Endometrial microvascular endothelial cells (primary cell): ENCODE results near the gene ATMIN. TPM values are rescaled to one million over a fixed set of nuclear protein-coding genes. Genes with fewer than 3 reads are reported as not detected.

Experiments used
- in situ Hi-C: cut with HindIII; loops from 2 replicates; pipeline ENCODE4 v1.10.0; 2017; ENCODE audit warnings: low sequenced_read_pairs, low pct_unique_long_range_greater_than_20kb; ENCODE audit errors: inconsistent ontology term
- total RNA-seq: library from RNA; depleted of rRNA; stranded (reverse); fragments of >200 nt; gene quantifications from one replicate; pipeline ENCODE4 v1.2.3, GENCODE V29; 2015; ENCODE audit errors: inconsistent ontology term

ATMIN gene
- total RNA-seq, 1 donor from 2014 or later, result 26.9 TPM

DNA sequence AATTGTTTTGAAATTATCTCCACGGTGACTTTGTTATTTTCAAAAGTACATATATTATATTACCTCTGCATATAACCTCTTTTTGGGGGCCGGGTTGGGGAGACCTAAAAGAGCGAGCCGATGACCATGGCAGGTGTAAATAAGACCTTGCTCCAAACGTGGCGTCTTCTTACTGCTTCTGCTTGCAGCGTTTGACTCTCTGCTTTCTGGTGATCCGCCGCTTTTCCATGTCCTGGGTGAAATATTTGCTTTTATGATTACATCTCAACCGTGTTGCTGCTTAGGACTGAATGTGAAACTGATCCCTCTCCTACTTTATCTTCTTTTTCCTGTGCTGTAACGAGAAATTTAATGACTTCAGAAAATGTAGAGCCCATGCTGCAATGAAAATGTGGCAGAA lies 18.1 kb downstream of the ATMIN start:
- in situ Hi-C loops, result no loop called here

GRCh38 chr16:81060576-81061306 lies 25.1 kb downstream of the ATMIN start:
- in situ Hi-C loops, result no loop called here

GRCh38 chr16:81061307-81061640 lies 25.6 kb downstream of the ATMIN start:
- in situ Hi-C loops, result no loop called here

DNA sequence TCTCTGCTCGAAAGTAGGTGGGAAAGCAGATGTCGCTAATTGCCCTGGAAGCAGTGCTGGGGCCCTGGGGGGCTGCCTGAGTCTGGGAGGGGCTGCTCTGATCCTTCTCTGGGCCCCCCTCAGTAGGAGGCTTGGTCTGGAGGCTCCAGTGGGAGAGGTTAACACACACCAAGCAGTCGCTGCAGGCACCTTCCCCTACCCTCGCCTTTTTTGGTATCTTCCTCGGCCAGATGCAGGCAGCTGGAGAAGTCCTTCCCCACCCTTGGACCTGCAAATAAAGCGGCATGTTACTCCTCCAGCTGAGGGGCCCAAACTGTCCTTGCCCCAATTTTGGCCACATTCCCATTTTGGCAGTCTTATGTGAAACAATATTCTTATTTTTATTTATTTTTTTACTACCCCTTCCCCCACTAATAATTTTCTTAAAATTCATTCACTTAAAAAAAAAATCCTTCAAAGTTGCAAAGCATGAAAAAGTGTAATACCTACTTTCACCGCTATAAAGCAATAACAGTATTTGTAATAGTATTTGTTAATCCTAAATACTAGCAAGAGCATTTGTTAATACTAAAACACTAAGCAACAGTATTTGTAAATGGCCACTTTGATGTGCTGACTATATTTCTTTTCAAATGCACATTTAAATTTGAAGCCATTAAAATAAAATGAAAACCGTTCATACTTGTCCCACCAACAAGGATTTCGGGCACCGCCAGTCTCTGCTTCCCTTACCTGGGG lies 26.4 kb downstream of the ATMIN start:
- in situ Hi-C loops, result no loop called here

DNA sequence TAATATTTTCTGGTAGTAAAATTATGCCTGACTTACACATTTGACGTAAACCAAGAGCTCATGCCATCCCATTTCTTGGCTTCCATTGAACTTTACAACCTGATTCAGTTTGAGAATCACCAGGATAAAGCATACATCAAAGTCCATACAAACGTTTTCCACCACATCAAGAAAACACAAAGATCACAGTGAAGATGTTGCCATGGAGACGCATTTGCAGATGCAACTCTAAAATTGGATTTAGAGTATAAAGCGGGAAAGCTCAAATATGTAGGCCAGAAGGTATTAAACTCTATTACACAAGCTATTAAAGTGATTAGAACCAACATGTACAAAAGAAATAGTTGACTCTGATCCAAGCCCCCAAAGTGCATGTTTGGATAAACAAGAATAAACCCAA lies 31.0 kb downstream of the ATMIN start:
- in situ Hi-C loops, result no loop called here

- in situ Hi-C loops, result no loop called here
Measured at GRCh38 chr16:81067166-81067565, 31.5 kb downstream of the ATMIN start.

DNA sequence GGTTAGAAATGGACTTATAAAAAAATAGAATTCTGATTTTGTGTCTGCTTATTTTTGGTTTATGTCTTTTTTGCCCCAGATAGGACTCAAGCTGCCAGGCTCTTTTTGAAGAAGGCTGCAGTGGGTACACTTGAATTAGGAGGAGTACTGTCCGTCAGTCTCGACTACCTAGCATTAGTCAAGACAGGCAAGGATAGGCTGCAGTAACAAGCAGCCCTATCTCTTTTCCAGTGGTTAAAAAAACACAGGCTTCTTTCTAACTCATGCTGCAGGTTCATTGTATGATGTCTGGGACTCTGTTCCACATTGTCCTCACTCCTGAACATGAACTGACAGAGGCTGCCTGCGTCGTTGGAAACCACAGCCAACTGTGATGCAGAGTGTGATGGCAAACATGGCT lies 33.4 kb downstream of the ATMIN start:
- in situ Hi-C loops, result no loop called here

DNA sequence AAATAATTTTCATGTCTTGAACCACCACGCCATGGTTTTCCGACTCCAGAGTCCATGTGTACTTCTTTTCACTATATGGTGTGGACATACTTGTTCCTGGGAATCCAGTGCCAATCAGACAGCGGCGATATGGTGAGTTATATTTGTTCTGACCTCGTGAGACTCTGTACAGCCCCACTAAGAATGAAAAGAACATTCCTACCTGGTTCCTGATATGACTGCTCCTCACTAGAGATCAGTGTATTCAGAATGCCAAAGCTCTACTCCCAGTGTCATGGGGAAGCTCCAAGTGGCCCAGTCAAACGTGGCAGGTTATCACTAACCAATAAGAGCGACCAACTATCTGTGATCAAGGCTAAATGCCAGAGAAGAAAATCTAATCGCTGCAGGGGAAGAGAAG lies 35.3 kb downstream of the ATMIN start:
- in situ Hi-C loops, result no loop called here

DNA sequence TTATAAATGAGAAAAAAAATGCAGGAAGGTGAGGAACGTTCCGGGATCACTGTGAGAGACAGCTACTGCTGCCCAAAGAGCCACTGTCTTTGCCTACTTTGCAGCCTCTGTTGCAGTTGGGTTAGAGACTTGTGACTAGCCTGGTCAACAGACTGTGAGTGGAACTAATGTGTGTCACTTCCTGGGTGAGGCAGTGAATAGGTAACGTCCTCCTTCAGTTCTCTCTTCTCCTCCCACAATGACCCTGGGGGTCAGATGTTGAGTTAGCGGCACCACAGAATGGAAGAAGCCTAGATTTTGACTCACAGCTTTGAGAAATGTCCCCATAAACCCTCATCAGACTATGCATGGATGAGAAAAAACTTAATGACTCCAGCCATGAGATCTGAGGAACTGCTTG lies 36.2 kb downstream of the ATMIN start:
- in situ Hi-C loops, result no loop called here

DNA sequence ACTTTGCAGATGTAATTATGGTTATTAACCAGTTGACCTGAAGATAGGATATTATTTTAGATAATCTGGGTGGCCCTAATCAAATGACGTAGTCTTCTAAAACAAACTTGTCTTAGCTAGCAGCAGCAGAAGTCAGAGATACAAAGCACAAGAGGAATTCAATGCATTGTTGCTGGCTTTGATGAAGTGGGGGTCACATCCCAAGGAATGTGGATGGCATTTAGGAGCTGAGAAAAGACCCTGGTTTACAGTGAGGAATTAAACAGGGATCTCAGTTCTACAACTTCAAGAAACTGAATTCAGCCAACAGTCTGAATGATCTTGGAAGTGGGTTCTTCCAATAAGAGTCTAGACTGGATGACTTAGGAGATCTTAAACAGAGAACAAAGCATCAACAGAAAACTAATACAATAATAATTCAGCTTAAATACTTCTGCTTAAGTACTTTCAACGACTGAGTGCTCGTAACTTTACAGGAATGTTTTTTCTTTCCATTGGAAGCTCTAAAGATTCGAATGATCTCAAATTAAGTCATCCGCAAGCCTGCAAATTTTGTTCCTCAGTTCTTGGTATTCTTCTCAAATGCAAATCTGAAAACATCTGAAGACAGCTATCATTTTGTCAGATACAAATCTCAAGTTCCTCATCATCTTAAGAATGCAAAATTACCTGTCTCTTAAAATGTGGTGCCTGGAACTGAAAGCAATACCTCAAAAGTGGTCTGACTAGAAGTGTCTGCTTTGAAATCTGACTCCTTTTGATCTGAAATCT lies 38.1 kb downstream of the ATMIN start:
- in situ Hi-C loops, result no loop called here

DNA sequence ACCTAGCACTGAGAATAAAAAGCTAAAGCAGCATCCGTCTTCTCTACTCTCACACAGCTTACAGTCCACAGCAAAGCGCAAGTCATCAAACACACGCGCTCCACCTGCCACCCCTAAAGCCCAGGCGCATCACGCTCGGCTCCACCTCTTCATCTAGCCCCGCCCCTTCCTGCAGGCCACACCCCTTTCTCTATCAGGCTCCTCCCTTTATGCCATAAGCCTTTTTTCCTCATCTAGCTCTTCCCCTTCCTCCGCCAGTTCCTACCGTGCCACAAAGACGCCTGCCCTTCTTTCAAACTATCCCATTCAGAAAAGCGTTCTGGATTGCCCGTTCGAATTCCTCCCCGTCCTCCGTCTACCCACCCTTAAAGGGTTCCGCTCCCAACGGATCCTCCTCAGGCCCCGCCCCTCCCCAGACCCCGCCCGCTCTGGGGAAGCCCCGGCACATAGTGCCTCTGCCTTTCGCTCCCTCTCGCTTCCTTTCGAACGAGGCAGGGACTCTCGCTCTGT lies 41.0 kb downstream of the ATMIN start:
- in situ Hi-C loops, result no loop called here

DNA sequence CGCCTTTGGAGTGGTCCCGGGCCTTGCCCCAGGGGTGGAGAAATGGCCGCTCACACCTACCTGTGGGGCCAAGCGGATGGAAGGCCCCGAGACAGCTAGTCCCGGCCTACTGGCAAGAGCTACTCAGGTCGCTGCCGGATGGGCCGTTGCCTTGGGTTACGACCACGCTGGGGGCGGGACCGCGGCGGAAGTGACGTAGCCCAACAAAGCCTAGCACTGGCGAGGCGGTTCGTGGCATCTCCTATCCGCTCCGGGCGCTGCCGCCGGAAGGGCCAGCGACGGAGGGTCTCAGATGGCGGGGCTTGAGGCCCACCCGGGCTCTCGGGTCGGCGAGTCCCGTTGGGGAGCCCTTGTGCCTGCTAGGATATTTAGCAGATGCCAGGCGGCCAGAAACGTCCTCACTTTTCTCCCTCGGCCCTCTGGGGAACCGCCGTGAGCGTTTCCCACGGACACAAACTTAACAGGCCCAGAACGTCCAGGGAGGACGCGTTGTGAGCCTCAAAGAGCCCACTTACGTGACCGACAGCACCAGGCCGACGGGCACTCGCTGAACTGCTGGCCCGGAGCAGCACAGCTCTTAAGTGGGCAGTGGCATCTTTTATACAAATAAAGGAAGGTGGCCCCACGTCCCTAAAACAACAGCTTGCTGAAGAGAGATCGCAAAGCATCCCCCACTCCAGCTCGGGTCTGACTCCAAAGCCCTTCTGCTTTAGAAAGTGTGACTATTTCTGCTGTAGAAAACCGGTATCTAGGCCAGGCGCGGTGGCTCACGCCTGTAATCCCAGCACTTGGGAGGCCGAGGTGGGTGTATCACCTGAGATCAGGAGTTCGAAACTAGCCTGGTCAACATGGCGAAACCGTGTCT lies 41.7 kb downstream of the ATMIN start, which contains the start of gene C16orf46:
TSS of gene C16orf46 (minus strand) at position 163 of the 865 bp plus-strand sequence. CDS start 13,283 bp downstream, outside the sequence.
- in situ Hi-C loops, result no loop called here

DNA sequence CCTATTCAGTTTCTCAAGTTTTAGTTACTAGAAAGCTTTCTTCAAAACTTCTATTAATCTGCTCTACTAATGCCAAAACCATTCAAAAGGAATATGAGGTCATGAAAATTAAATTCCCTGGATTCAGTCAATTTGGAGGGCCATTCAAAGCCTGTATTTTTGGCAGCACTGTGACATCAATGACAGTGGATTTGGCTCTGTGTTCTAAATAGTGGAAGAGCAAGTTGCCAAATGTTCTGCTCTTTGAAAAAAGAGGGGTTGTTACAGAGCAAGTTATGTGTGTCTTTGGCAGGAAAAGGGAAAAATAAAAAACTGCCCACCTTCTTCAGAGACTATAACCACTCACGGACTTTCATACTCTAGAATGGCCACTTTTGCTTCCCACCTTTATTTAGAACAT lies 44.6 kb downstream of the ATMIN start:
- in situ Hi-C loops, result no loop called here

GRCh38 chr16:81081014-81081413 lies 45.4 kb downstream of the ATMIN start:
- in situ Hi-C loops, result no loop called here

- in situ Hi-C loops, result no loop called here
Measured at GRCh38 chr16:81088836-81089235, 53.2 kb downstream of the ATMIN start.

GRCh38 chr16:81094771-81095251 lies 59.2 kb downstream of the ATMIN start:
- in situ Hi-C loops, result no loop called here

GRCh38 chr16:81095653-81095952 lies 60.0 kb downstream of the ATMIN start:
- in situ Hi-C loops, result no loop called here

GRCh38 chr16:81095953-81096714 lies 60.5 kb downstream of the ATMIN start, which contains the start of gene GCSH:
Gene GCSH, minus strand, starts transcription at chr16:81096395. Its CDS starts 117 bp downstream, at chr16:81096278.
- in situ Hi-C loops, result no loop called here
